GM12891 (cell line): ENCODE data around the gene CEP72.
A peak's percentile ranks its signal among the peaks of the same experiment; 100 is the strongest.

Source experiments
- DNase-seq: peaks from one replicate; pipeline ENCODE4 v3.0.0; 2011; ENCODE audit warnings: low spot score; ENCODE audit not compliant: insufficient read length
- FAIRE-seq: peaks from 2 replicates; lab custom pipeline; 2011; peaks lifted over from hg19 to GRCh38; lab: Jason Lieb, UNC
- PAX5 ChIP-seq: IDR thresholded peaks from 2 replicates; pipeline ENCODE4 v1.6.1; 2011; ENCODE audit warnings: low read length, moderate library complexity, mild to moderate bottlenecking; ENCODE audit not compliant: insufficient read depth, severe bottlenecking
- POLR2A ChIP-seq: IDR thresholded peaks from 2 replicates; pipeline ENCODE4 v1.6.1; 2011; ENCODE audit warnings: low read depth, low read length, control low read depth
- POLR2AphosphoS5 ChIP-seq: IDR thresholded peaks from 2 replicates; pipeline ENCODE4 v1.6.1; 2011; ENCODE audit warnings: low read depth, low read length, control low read depth
- POU2F2 ChIP-seq: IDR thresholded peaks from 2 replicates; pipeline ENCODE4 v1.6.1; 2011; ENCODE audit warnings: low read depth, mild to moderate bottlenecking, control low read depth, low read length, moderate library complexity
- SPI1 ChIP-seq: IDR thresholded peaks from 2 replicates; pipeline ENCODE4 v1.6.1; 2011; ENCODE audit warnings: low read depth, low read length, control low read depth
- TAF1 ChIP-seq: IDR thresholded peaks from 2 replicates; pipeline ENCODE4 v1.6.1; 2011; ENCODE audit warnings: low read depth, low read length, control low read depth

CEP72 gene

DNA sequence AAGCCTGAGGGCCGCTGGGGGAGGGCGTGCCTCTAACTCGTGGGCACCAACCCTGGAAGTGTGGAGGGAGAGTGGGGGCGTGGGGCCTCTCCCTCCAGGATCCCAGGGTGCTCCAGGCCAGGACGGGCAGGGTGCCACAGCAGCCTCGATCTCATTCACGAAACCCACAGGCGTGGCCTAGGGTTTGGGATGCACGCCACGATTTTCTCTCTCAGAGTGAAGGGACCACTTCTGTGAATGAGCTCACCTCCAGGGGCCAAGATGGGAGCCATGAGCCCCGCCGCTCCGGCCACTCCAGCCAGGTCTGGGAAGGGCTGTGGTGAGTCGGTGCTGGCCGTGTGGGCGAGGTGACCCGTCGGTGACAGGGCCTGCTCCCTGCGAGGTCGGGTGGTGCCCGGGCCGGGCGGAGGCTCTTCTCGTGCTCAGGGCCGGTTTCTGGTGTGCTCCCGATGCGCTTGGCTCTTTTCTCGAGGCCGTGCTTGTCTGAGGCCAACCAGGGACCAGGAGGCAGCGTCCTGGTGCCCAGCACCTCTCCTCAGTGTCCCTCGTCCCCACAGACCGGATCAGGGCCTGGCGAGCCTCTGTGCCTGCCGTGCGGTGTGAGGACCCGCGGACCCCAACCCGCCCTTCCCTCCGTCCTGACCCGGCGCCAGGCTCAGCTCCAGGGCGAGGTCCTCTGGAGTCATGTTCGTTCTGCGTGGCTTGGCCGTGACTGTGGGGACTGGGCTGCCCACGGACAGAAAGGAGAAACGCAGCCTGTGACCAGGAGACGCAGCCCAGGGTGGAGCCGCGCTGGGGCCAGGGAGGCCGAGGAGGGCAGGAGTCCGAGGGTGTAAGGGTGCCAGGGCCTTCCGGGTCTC, 50.0 kb downstream of the CEP72 start:
- DNase-seq (no peak), FAIRE-seq (no peak)
- no peak for TF ChIP-seq TAF1
- no peak for TF ChIP-seq POLR2A
- no peak for TF ChIP-seq POLR2AphosphoS5
- TF ChIP-seq PAX5: no peak
- no peak for TF ChIP-seq SPI1
- TF ChIP-seq POU2F2: no peak

DNA sequence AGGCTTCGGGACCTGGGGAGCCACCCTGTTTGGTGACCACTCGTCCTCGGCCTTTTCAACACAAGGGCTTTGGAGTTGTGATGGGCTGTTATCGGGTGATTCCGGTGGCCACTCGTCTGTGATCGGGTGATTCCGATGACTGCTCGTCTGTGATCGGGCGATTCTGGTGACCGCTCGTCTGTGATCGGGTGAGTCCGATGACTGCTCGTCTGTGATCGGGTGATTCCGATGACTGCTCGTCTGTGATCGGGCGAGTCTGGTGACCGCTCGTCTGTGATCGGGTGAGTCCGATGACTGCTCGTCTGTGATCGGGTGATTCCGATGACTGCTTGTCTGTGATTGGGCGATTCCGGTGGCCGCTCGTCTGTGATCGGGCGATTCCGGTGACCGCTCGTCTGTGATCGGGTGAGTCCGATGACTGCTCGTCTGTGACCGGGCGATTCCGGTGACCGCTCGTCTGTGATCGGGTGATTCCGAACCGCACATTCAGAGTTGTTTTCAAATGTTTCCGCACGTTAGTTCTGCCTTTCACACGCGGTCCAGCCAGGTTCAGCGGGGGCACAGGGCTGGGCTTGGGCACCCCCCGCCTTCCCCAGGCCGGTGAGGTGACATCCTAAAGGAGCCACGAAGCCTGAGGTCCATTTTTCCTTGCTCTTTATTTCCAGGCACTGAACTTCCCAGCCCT, 50.8 kb downstream of the CEP72 start:
- peak; percentile 73 for FAIRE-seq
- no peak for DNase-seq
- no peak for TF ChIP-seq POU2F2

DNA sequence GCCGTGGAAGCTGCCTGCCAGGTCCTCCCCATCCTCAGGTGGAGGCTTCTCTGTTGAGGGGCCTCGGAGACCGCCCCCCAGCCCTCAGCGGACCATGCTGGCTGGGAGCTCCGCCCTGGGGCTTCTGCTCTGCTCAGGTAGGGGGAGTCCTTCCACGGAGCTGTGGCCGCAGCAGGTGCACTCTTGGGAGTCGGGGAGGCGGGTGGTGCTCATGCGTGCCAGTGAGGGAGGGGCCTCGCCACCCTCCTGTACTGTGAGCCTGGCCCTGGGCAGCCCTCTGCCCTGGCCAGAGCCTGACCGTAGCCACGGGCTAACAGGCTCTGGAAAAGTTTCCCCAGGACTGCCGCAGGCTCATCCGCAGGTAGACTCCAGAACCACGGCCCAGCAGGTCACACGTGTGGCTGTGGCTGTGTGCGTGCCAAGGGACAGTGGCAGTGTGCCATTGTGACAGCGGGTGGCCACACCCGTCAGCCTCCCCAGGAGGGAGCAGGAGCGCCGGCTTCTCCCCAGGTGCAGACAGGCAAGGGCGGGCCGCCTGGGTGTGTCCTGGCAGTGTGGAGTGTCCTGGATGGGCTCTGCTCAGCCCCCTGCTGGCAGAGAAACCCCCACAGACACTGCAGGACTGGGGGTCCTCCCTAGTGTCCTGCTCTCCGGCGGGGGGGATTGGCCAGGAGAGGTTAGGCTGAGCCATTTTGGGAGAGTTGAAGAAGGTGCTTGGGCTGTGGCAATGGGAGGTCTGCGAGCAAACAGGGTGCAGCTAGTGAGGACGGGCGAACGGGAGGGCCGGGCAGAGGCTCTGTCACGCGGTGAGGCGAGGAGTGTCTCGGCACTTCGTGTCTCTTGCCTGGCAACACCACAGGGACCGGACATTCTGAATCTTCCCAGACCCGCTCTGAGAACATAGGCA, 51.5 kb downstream of the CEP72 start:
- TF ChIP-seq POU2F2: no peak
- TF ChIP-seq TAF1: no peak
- TF ChIP-seq PAX5: no peak
- TF ChIP-seq SPI1: no peak
- TF ChIP-seq POLR2A: no peak
- TF ChIP-seq POLR2AphosphoS5: no peak
- no peak for FAIRE-seq
- DNase-seq: no peak

DNA sequence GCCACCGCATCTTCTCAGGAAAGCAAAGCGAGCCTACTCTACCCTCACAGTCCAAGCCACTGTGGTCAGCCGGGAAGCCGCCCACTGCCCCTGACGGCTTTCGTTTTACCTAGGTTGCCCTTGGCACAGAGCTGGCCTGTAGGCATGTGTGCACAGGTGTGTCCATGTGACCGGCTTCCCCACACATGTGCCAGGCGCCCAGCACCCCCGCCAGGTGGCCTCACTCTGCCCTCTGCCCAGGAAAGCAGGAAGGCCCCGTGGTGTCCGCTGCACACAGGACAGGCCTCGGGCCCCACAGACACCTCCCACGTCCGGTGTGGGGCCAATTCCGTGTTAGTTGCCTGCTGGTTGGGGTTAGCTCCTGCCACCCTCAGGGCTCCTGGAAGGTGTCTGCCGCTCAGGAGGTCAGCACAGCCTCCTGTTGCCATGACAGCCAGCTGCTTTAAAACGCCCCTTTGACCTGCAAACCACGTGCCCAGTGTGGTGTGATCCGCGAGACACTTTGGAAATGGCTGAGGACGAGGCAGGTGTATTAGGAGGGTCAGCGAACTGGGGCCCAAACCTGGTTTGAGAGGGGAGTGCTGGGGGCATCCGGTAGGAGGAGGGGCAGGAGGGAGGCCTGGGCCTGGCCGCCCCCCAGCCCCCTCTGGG, 52.3 kb downstream of the CEP72 start:
- DNase-seq (no peak), FAIRE-seq (no peak)
- no peak for TF ChIP-seq POLR2A
- TF ChIP-seq POLR2AphosphoS5: no peak
- TF ChIP-seq TAF1: no peak
- TF ChIP-seq POU2F2: no peak
- TF ChIP-seq SPI1: no peak
- TF ChIP-seq PAX5: no peak

DNA sequence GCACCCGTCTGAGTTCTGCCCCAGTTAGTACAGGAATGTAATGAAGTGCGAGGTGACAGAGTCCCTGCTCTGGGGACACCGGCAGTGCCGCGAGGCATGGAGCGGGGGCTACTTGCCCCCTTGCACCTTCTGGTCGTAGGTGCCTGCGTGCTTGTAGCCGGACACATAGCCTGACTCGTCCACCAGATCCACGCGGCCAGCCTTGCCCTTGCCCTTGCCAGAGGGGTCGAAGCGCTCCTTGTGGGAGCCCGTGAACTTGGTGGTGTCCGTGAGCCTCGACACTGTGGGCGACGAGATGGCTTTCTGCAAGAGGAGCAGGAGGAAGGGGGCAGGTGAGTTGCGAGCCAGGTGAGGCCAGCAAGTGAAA, 52.8 kb downstream of the CEP72 start:
- no peak for DNase-seq
- FAIRE-seq: no peak
- TF ChIP-seq POLR2A: no peak
- no peak for TF ChIP-seq PAX5
- TF ChIP-seq POLR2AphosphoS5: no peak
- no peak for TF ChIP-seq POU2F2
- no peak for TF ChIP-seq SPI1
- TF ChIP-seq TAF1: no peak

DNA sequence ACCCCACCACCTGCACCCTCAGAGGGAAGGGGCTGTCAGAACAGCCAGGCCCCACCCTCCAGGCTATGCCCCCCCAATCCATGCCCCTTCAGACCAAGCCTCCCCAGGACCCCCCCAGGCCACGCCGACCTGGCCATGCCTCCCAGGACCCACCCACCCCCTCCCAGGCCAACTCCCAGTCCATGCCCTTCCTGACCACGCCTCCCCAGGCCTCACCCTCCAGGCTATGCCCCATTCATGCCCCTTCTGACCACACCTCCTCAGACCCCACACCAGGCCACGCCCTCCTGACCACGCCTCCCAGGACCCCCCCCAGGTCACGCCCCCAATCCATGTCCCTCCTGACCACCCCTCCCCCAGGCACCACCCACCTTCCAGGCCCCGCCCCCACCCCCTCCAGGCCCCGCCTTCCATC, 53.4 kb downstream of the CEP72 start:
- no peak for DNase-seq
- no peak for FAIRE-seq
- TF ChIP-seq POU2F2 (no peak), PAX5 (no peak), SPI1 (no peak), TAF1 (no peak), POLR2AphosphoS5 (no peak), POLR2A (no peak)

DNA sequence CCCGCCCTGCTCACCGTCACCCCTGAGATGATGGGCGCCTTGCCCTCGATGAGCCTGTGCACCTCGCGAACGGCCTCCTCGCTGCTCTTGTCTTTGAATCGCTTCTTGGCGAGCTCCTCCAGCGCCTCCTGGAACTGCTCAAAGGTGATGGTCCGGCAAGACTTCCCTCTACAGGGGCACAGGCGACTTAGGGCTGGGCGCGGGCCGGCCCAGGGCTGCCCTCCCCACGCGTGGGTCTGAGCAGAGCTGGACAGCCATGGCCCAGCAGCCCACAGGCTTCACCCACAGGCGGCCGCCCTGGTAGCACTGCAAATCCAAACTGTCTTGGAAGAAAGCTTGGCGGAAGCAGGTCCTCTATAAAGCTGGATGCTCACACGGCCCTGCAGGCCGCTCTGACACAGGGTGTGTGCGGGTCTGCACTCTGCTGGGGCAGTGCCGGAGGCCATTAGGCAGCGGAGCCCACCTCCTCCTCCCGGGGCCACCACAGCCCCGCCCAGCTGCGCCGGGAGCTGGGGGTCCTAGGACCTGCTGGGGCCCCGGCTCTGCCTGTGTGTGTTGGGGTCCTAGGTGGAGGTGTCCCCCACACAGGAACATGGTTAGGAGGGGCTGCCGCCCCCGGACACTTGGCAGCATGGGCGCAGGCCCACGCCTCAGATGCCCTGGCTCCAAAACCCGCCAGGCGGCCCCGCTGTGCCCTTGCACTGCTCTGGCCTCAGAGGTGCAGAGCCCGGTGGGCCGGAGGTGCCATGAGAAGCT, 54.0 kb downstream of the CEP72 start:
- TF ChIP-seq POLR2AphosphoS5 (no peak), POLR2A (no peak), PAX5 (no peak), SPI1 (no peak), TAF1 (no peak), POU2F2 (no peak)
- FAIRE-seq (no peak), DNase-seq (no peak)

DNA sequence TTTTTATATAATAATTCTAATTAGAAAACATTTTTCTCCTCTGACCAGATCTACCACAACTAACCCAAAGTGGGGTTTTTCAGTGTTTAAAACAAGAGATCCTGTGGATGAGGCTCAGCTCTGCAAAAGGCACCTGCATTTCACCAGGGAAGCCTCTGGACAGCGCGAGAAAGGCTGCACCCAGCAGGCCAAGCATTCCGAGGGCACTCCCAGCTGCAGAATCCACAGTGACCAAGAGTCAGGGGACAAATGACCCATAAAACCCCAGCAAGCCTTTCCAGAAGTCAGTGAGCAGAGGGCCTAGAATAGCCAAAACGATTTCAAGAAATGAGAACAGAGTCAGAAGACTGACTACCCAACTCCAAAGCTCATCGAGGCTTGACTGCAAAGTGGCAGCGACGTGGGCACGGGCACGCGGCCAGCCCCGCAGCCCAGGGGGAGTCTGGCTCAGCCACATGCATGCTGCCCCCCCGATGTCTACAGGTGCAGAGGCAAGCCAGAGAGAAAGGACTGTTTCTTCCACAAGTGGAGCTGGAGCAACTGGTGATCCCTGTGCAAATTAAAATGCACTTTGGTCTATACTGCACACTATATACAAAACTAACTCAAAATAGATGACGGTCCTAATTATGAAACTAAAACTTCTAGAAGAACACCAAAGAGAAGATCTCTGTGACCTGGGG, 54.8 kb downstream of the CEP72 start:
- DNase-seq (no peak), FAIRE-seq (no peak)
- TF ChIP-seq POLR2AphosphoS5: no peak
- TF ChIP-seq PAX5: no peak
- no peak for TF ChIP-seq POU2F2
- TF ChIP-seq SPI1: no peak
- no peak for TF ChIP-seq POLR2A
- TF ChIP-seq TAF1: no peak
